Naive thymus-derived CD4-positive, alpha-beta T cell (primary cell): ENCODE data around the gene SGMS2. TPM values are rescaled to one million over a fixed set of nuclear protein-coding genes. Genes with fewer than 3 reads are reported as not detected.
"Not testable (repeated sequence)": the region's sequence is repeated elsewhere in the genome, so short reads cannot be mapped to it uniquely, and the experiment has no call there.

Experiments used
- ATAC-seq: fragments of 150-1000 bp; cut with Tn5 transposase; 2 replicates; pipeline ENCODE4 v1.10.0; 2021; ENCODE audit warnings: mild to moderate bottlenecking, moderate library complexity
- CTCF ChIA-PET: fragments of 350-600 bp; sonication (Branson Sonifier 250); formaldehyde crosslinking; loops from one replicate; lab custom pipeline; 2021; ENCODE audit warnings: antibody characterized with exemption; lab: Charles Lee
- POLR2A ChIA-PET: fragments of 350-600 bp; sonication (Branson Sonifier 250); formaldehyde crosslinking; loops from one replicate; lab custom pipeline; 2021; ENCODE audit warnings: antibody characterized with exemption, inconsistent platforms; lab: Charles Lee
- DNase-seq, 9 donors: peaks; one replicate each; pipeline versions ENCODE4 v3.0.0 to v3.0.0-alpha.2; 2020 to 2022; ENCODE audit warnings: mixed read lengths in 1 of 9
- H3K27ac ChIP-seq: one replicate; pipeline ENCODE4 v1.7.0; 2013; ENCODE audit warnings: mild to moderate bottlenecking, low read depth, low read length, moderate library complexity
- H3K27me3 ChIP-seq, 2 donors: one replicate each; pipeline ENCODE4 v1.7.0; 2013; ENCODE audit warnings: low read length in 2 of 2, mild to moderate bottlenecking in 2 of 2, moderate library complexity in 2 of 2; ENCODE audit not compliant: control insufficient read depth in 2 of 2, insufficient read depth in 2 of 2
- H3K36me3 ChIP-seq, 3 experiments: 1 replicate in 2 of 3; 2 replicates in 1 of 3; pipeline ENCODE4 v1.7.0; 2013; ENCODE audit warnings: low read length in 3 of 3, mild to moderate bottlenecking in 3 of 3, moderate library complexity in 1 of 3; ENCODE audit not compliant: insufficient read depth in 3 of 3, control insufficient read depth in 2 of 3
- H3K4me1 ChIP-seq, 2 donors: one replicate each; pipeline ENCODE4 v1.7.0; 2013; ENCODE audit warnings: low read length in 2 of 2, mild to moderate bottlenecking in 2 of 2, moderate library complexity in 1 of 2; ENCODE audit not compliant: control insufficient read depth in 2 of 2, insufficient read depth in 2 of 2
- H3K4me3 ChIP-seq: 2 replicates; pipeline ENCODE4 v1.7.0; 2013; ENCODE audit warnings: mild to moderate bottlenecking, low read length
- H3K9me3 ChIP-seq, 3 experiments: 1 replicate in 2 of 3; 2 replicates in 1 of 3; pipeline ENCODE4 v1.7.0; 2013; ENCODE audit warnings: low read length in 3 of 3; ENCODE audit not compliant: control insufficient read depth in 2 of 3
- H3K27ac Mint-ChIP-seq, 9 donors: one replicate each; pipeline ENCODE4 v1.8.0; 2020 to 2022; ENCODE audit warnings: mixed read lengths in 9 of 9, mild to moderate bottlenecking in 8 of 9, moderate library complexity in 5 of 9, inconsistent platforms in 2 of 9
- H3K27me3 Mint-ChIP-seq, 5 donors: one replicate each; pipeline ENCODE4 v1.8.0; 2021 to 2022; ENCODE audit warnings: mixed read lengths in 5 of 5, mild to moderate bottlenecking in 1 of 5
- H3K36me3 Mint-ChIP-seq, 5 donors: one replicate each; pipeline ENCODE4 v1.8.0; 2020 to 2022; ENCODE audit warnings: mixed read lengths in 5 of 5, mild to moderate bottlenecking in 3 of 5, inconsistent platforms in 1 of 5
- H3K4me1 Mint-ChIP-seq, 7 donors: one replicate each; pipeline ENCODE4 v1.8.0; 2020 to 2022; ENCODE audit warnings: mixed read lengths in 7 of 7, mild to moderate bottlenecking in 3 of 7, inconsistent platforms in 1 of 7
- H3K4me3 Mint-ChIP-seq, 10 donors: one replicate each; pipeline ENCODE4 v1.8.0; 2020 to 2022; ENCODE audit warnings: mild to moderate bottlenecking in 10 of 10, mixed read lengths in 10 of 10, moderate library complexity in 6 of 10, inconsistent platforms in 2 of 10
- H3K9me3 Mint-ChIP-seq, 11 donors: one replicate each; pipeline ENCODE4 v1.8.0; 2020 to 2022; ENCODE audit warnings: mixed read lengths in 11 of 11, mild to moderate bottlenecking in 4 of 11, inconsistent platforms in 1 of 11, moderate library complexity in 1 of 11
- intact Hi-C, 2 donors: fragments of 100-400 bp; cut with micrococcal nuclease; formaldehyde crosslinking; loops; one replicate each; pipeline ENCODE4 v1.15.1; 2023
- polyA plus RNA-seq, 2 donors: library from polyadenylated mRNA; unstranded; fragments of 300-500 nt; fragmentation: Illumina TruSeq; gene quantifications; one replicate each; pipeline ENCODE4 v1.2.3, GENCODE V29; 2021
- total RNA-seq, 6 experiments: library from RNA in 5 of 6; stranded (reverse) in 5 of 6; gene quantifications; 1 replicate in 5 of 6; 2 replicates in 1 of 6; pipeline ENCODE4 v1.2.3 and lab custom pipeline; 2021 to 2026

The SGMS2 gene
- total and polyA plus RNA-seq, 7 experiments from 2014 or later = 0.24 to 3.5 (median 0.36) TPM; not detected in 4

DNA sequence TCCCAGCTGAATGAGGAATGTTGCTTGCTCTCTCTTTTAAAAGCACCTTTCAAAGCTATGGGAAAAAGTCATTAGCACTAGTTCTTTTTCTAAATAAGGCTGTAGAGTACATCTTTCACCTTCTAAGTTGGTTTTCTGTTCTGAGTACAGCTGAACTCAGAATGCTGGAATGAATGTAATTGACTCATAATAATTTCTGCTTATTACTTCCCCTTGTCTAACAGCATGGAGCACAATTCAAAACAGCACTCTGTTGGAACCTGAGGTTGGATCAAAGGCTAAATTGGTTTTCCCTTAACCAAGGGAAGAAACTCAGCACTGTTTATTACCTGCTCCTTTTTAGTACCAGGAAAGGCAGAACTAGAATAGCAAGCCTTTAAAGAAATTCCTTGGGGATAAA lies 73.1 kb downstream of the SGMS2 start:
- H3K4me3 Mint-ChIP-seq = no peak overlapping the region
- ChIA-PET POLR2A (interaction anchor here (0.6 kb wide), 1 partner anchor 93 kb away, joined by 3 read pairs; no protein-coding TSS in a partner anchor), CTCF (no interaction called here)
- Histone ChIP-seq H3K27ac (no peak overlapping the region), H3K36me3 (no peaks in the 10 kb centered on the region), H3K9me3 (no peaks in the 10 kb centered on the region), H3K4me3 (no peak overlapping the region), H3K4me1 (no peaks in the 10 kb centered on the region), H3K27me3 (no peaks in the 10 kb centered on the region)
- no peaks in the 10 kb centered on the region for H3K36me3 Mint-ChIP-seq
- H3K9me3 Mint-ChIP-seq = no peaks in the 10 kb centered on the region
- no peak overlapping the region for H3K27ac Mint-ChIP-seq
- no peak for DNase-seq
- peaks cover 0 to 5% (median 0%) of the 10 kb centered on the region in 7 donors for H3K4me1 Mint-ChIP-seq
- intact Hi-C loops = no loop called here
- peaks cover 7 to 40% (median 32%) of the 10 kb centered on the region in 5 donors for H3K27me3 Mint-ChIP-seq
- no peak for ATAC-seq

DNA sequence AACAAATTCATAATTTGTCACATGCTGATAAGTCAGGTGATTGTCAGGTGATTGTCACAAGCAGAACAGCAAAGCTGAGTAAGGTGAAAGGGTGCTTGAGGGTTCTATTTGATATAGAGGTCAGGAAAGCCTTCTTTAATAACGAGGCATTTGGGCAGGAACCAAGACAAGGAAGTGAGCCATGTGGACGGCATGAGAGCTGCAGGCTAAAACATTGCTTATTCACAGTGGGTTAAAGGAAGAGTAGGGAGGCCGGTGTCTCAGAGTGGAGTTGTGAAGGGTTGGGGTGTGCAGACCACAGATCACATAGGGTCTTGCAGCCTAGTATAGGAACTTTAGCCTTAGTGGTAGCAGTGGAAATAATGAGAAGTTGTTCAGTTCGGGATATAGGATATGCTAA lies 75.3 kb downstream of the SGMS2 start:
- ChIA-PET CTCF (no interaction called here), POLR2A (no interaction called here)
- ATAC-seq (no peak), DNase-seq (no peak)
- H3K27ac Mint-ChIP-seq = no peak overlapping the region
- peaks cover 0 to 5% (median 0%) of the 10 kb centered on the region in 7 donors for H3K4me1 Mint-ChIP-seq
- Histone ChIP-seq H3K4me1 (no peaks in the 10 kb centered on the region), H3K9me3 (no peaks in the 10 kb centered on the region), H3K4me3 (no peak overlapping the region), H3K27ac (no peak overlapping the region), H3K27me3 (no peaks in the 10 kb centered on the region), H3K36me3 (no peaks in the 10 kb centered on the region)
- H3K27me3 Mint-ChIP-seq = peaks cover 7 to 47% (median 37%) of the 10 kb centered on the region in 5 donors
- peaks cover 0 to 5% (median 0%) of the 10 kb centered on the region in 5 donors for H3K36me3 Mint-ChIP-seq
- H3K4me3 Mint-ChIP-seq = no peak overlapping the region
- H3K9me3 Mint-ChIP-seq = peaks cover 0 to 6% (median 0%) of the 10 kb centered on the region in 11 donors
- intact Hi-C loops = no loop called here

DNA sequence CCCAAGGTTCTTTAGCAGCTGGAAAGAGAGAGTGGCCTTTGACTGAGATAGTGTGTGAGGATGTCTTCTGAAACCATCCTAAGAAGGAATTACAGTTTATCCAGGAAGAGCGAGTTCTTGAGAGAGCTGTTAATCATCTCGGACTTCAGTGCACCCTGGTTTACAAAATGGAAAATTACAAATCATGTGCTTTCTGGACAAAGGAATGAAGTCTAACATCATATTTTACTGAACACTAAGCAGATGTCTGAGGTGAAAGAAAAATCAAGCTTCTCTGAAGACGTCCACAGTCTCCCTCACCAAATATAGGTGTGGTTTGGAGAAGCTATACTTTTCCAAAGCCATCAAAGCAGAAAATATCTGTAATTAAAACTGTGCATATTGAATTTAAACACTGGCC lies 75.8 kb downstream of the SGMS2 start:
- Mint-ChIP-seq H3K27ac (no peak overlapping the region), H3K4me1 (peaks cover 0 to 5% (median 0%) of the 10 kb centered on the region in 7 donors), H3K36me3 (peaks cover 0 to 5% (median 0%) of the 10 kb centered on the region in 5 donors), H3K9me3 (peaks cover 0 to 6% (median 0%) of the 10 kb centered on the region in 11 donors), H3K27me3 (peaks cover 7 to 42% (median 35%) of the 10 kb centered on the region in 5 donors), H3K4me3 (no peak overlapping the region)
- DNase-seq = no peak
- CTCF ChIA-PET = no interaction called here
- H3K4me1 ChIP-seq = no peaks in the 10 kb centered on the region
- intact Hi-C loops = no loop called here
- H3K9me3 ChIP-seq = no peaks in the 10 kb centered on the region
- H3K36me3 ChIP-seq = no peaks in the 10 kb centered on the region
- H3K27me3 ChIP-seq = no peaks in the 10 kb centered on the region
- ATAC-seq = no peak
- no peak overlapping the region for H3K4me3 ChIP-seq
- H3K27ac ChIP-seq = no peak overlapping the region
- POLR2A ChIA-PET = no interaction called here

GRCh38 chr4:107901213-107901934 lies 76.6 kb downstream of the SGMS2 start:
- POLR2A ChIA-PET = interaction anchor here (0.5 kb wide), 1 partner anchor 1977 kb away, joined by 3 read pairs; no protein-coding TSS in a partner anchor
- Mint-ChIP-seq H3K9me3 (peaks cover 0 to 6% (median 0%) of the 10 kb centered on the region in 11 donors), H3K4me3 (no peak overlapping the region), H3K4me1 (peaks cover 0 to 2% (median 0%) of the 10 kb centered on the region in 7 donors), H3K36me3 (peaks cover 0 to 5% (median 0%) of the 10 kb centered on the region in 5 donors), H3K27ac (no peak overlapping the region), H3K27me3 (peaks cover 7 to 42% (median 34%) of the 10 kb centered on the region in 5 donors)
- no peaks in the 10 kb centered on the region for H3K27me3 ChIP-seq
- no peak overlapping the region for H3K27ac ChIP-seq
- ATAC-seq = no peak
- intact Hi-C loops = no loop called here
- no peak for DNase-seq
- no peaks in the 10 kb centered on the region for H3K36me3 ChIP-seq
- no peaks in the 10 kb centered on the region for H3K9me3 ChIP-seq
- no peak overlapping the region for H3K4me3 ChIP-seq
- no peaks in the 10 kb centered on the region for H3K4me1 ChIP-seq
- CTCF ChIA-PET = no interaction called here

DNA sequence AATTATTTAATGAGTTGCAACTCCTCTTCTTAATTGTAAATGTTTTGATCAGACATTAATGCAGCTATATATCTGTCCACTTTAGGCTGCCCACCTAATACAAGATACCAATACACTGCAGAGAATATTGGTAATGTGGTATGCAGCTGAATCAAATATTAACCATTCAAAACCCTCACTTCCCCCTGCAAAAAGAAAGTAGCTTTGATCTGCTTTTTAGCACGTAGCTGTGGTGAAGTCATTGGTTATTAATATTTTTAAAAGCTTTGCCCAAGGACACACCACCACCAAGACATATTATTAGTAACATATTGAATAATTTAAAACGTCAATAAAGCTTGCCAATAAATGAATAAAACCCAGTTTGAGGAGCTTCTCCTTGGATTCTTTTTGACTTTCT lies 78.0 kb downstream of the SGMS2 start:
- Histone ChIP-seq H3K9me3 (no peaks in the 10 kb centered on the region), H3K27ac (no peak overlapping the region), H3K4me1 (no peaks in the 10 kb centered on the region), H3K4me3 (no peak overlapping the region), H3K36me3 (no peaks in the 10 kb centered on the region), H3K27me3 (no peaks in the 10 kb centered on the region)
- peaks cover 0 to 6% (median 0%) of the 10 kb centered on the region in 11 donors for H3K9me3 Mint-ChIP-seq
- ChIA-PET CTCF (interaction anchor here (0.9 kb wide), 1 partner anchor 10 kb away, joined by 3 read pairs; no protein-coding TSS in a partner anchor), POLR2A (no interaction called here)
- intact Hi-C loops = no loop called here
- no peak overlapping the region for H3K4me3 Mint-ChIP-seq
- ATAC-seq = no peak
- no peak overlapping the region for H3K27ac Mint-ChIP-seq
- peaks cover 0 to 5% (median 0%) of the 10 kb centered on the region in 5 donors for H3K36me3 Mint-ChIP-seq
- H3K27me3 Mint-ChIP-seq = peaks cover 7 to 34% (median 29%) of the 10 kb centered on the region in 5 donors
- H3K4me1 Mint-ChIP-seq = no peaks in the 10 kb centered on the region
- DNase-seq = no peak

GRCh38 chr4:107905082-107905481 lies 80.3 kb downstream of the SGMS2 start:
- H3K4me3 ChIP-seq, H3K4me1 Mint-ChIP-seq, H3K9me3 Mint-ChIP-seq, CTCF ChIA-PET, H3K36me3 ChIP-seq, ATAC-seq, H3K36me3 Mint-ChIP-seq, intact Hi-C loops, H3K4me3 Mint-ChIP-seq, H3K27me3 ChIP-seq, H3K27ac ChIP-seq, DNase-seq, H3K9me3 ChIP-seq, H3K4me1 ChIP-seq, H3K27ac Mint-ChIP-seq: not testable (repeated sequence)
- POLR2A ChIA-PET = interaction anchor here (0.6 kb wide), 1 partner anchor 37 kb away, joined by 3 read pairs; no protein-coding TSS in a partner anchor
- H3K27me3 Mint-ChIP-seq = peaks cover 7 to 29% (median 23%) of the 10 kb centered on the region in 5 donors
